KMS-11 (cell line): ENCODE results near the gene PPP1R14B.

ENCODE experiments used
- H2AFZ ChIP-seq: fragments of 200-600 bp; sonication (generic); 2 replicates; pipeline ENCODE4 v1.6.1; 2016; ENCODE audit warnings: antibody characterized with exemption, mixed run types, low read depth
- H3K27ac ChIP-seq: fragments of 200-600 bp; sonication (generic); 2 replicates; pipeline ENCODE4 v1.6.1; 2016; ENCODE audit warnings: mild to moderate bottlenecking, mixed run types
- H3K27me3 ChIP-seq: fragments of 200-600 bp; sonication (generic); 2 replicates; pipeline ENCODE4 v1.6.1; 2017; ENCODE audit warnings: mild to moderate bottlenecking, low read depth, mixed run types, moderate library complexity; ENCODE audit not compliant: insufficient read depth
- H3K36me3 ChIP-seq: fragments of 200-600 bp; sonication (generic); 2 replicates; pipeline ENCODE4 v1.6.1; 2017; ENCODE audit warnings: mild to moderate bottlenecking, mixed run types; ENCODE audit not compliant: insufficient read depth
- H3K4me1 ChIP-seq: fragments of 200-600 bp; sonication (generic); 2 replicates; pipeline ENCODE4 v1.6.1; 2016; ENCODE audit warnings: mild to moderate bottlenecking, low read depth, mixed run types; ENCODE audit not compliant: poor library complexity, severe bottlenecking
- H3K4me2 ChIP-seq: fragments of 200-600 bp; sonication (generic); 2 replicates; pipeline ENCODE4 v1.7.0; 2016; ENCODE audit warnings: mild to moderate bottlenecking, mixed run types
- H3K4me3 ChIP-seq: fragments of 200-600 bp; sonication (generic); IDR thresholded peaks from 2 replicates; pipeline ENCODE4 v1.6.1; 2017; ENCODE audit warnings: low read depth, low read length, mixed read lengths; ENCODE audit not compliant: insufficient read depth
- H3K79me2 ChIP-seq: fragments of 200-600 bp; sonication (generic); 2 replicates; pipeline ENCODE4 v1.6.1; 2016; ENCODE audit warnings: low read depth, mixed run types; ENCODE audit not compliant: insufficient read depth
- H3K9ac ChIP-seq: fragments of 200-600 bp; sonication (generic); 2 replicates; pipeline ENCODE4 v1.6.1; 2016; ENCODE audit warnings: mild to moderate bottlenecking, mixed run types
- H4K20me1 ChIP-seq: fragments of 200-600 bp; sonication (generic); 2 replicates; pipeline ENCODE4 v1.6.1; 2016; ENCODE audit warnings: mild to moderate bottlenecking, mixed run types; ENCODE audit not compliant: insufficient read depth
- CTCF ChIP-seq: fragments of 200-600 bp; sonication (generic); conservative IDR thresholded peaks from 2 replicates; pipeline ENCODE4 v1.6.1; 2017; ENCODE audit warnings: low read depth, mild to moderate bottlenecking, antibody characterized with exemption, low read length, moderate library complexity, mixed read lengths

PPP1R14B gene

GRCh38 chr11:64208086-64208795, 38.5 kb downstream of the PPP1R14B start:
- peak overlapping the region; percentile 58; the same call in 1 of the 2 replicates for H3K27ac ChIP-seq

GRCh38 chr11:64207256-64208085, 39.3 kb downstream of the PPP1R14B start:
- no peak for TF ChIP-seq CTCF
- peak overlapping the region; percentile 58 for H3K27ac ChIP-seq
- H3K36me3 ChIP-seq: no peaks in the 10 kb centered on the region; the same call in 1 of the 2 replicates
- H3K79me2 ChIP-seq: no peaks in the 10 kb centered on the region; the same call in 1 of the 2 replicates
- peak overlapping the region; percentile 84 for H3K4me2 ChIP-seq
- peak overlapping the region; percentile 71 for H3K9ac ChIP-seq
- no peaks in the 10 kb centered on the region for H3K27me3 ChIP-seq
- H3K4me1 ChIP-seq: peaks cover 40% of the 10 kb centered on the region
- 0 out of 2 replicates have a peak, but pooled peaks cover 6% of the 10 kb centered on the region for H4K20me1 ChIP-seq
- H2AFZ ChIP-seq: peak overlapping the region; percentile 21; the same call in 1 of the 2 replicates
- no peak overlapping the region for H3K4me3 ChIP-seq

More at GRCh38 chr11:64208086-64208795, 38.5 kb downstream of the PPP1R14B start:
- TF ChIP-seq CTCF: no peak
- peaks cover 32% of the 10 kb centered on the region for H3K4me1 ChIP-seq
- 0 out of 2 replicates have a peak, but pooled peaks cover 6% of the 10 kb centered on the region for H4K20me1 ChIP-seq
- peak overlapping the region; percentile 84 for H3K4me2 ChIP-seq
- peak overlapping the region; percentile 71; the same call in 1 of the 2 replicates for H3K9ac ChIP-seq
- H3K4me3 ChIP-seq: no peak overlapping the region
- no peaks in the 10 kb centered on the region; the same call in 1 of the 2 replicates for H3K36me3 ChIP-seq
- no peaks in the 10 kb centered on the region; the same call in 1 of the 2 replicates for H3K79me2 ChIP-seq
- H2AFZ ChIP-seq: no peak overlapping the region
- H3K27me3 ChIP-seq: no peaks in the 10 kb centered on the region

GRCh38 chr11:64206457-64207255, 40.1 kb downstream of the PPP1R14B start, which contains the start of gene FERMT3:
FERMT3 (plus strand) TSS chr11:64206721; CDS start chr11:64207365, 644 bp downstream.
- peaks cover 7% of the 10 kb centered on the region; the same call in 1 of the 2 replicates for H3K36me3 ChIP-seq
- peaks cover 3% of the 10 kb centered on the region; the same call in 1 of the 2 replicates for H3K79me2 ChIP-seq
- peaks cover 40% of the 10 kb centered on the region for H3K4me1 ChIP-seq
- H3K27me3 ChIP-seq: no peaks in the 10 kb centered on the region
- no peak within 1 kb of the TSS for H3K4me3 ChIP-seq
- peak within 1 kb of the TSS; percentile 84 for H3K4me2 ChIP-seq
- 0 out of 2 replicates have a peak, but pooled peaks cover 6% of the 10 kb centered on the region for H4K20me1 ChIP-seq
- TF ChIP-seq CTCF: no peak; the same call in 1 of the 2 replicates
- H3K27ac ChIP-seq: peak within 1 kb of the TSS; percentile 58
- peak within 1 kb of the TSS; percentile 21; the same call in 1 of the 2 replicates for H2AFZ ChIP-seq
- peak within 1 kb of the TSS; percentile 71 for H3K9ac ChIP-seq
